K562 (cell line): ENCODE data around the gene DENND10. TPM values are rescaled to one million over a fixed set of nuclear protein-coding genes. Genes with fewer than 3 reads are reported as not detected.

ENCODE experiments used
- EGR1 ChIP-seq: fragments of 450-650 bp; conservative IDR thresholded peaks from 2 replicates; pipeline ENCODE4 v1.6.1; 2017; ENCODE audit warnings: mild to moderate bottlenecking
- FOXA1 ChIP-seq: fragments of 450-650 bp; IDR thresholded peaks from 2 replicates; pipeline ENCODE4 v1.6.1; 2016; ENCODE audit warnings: mild to moderate bottlenecking, borderline replicate concordance
- HMGN3 ChIP-seq: IDR thresholded peaks from 2 replicates; pipeline ENCODE4 v1.6.1; 2011; ENCODE audit warnings: borderline replicate concordance, low read depth, mild to moderate bottlenecking, mixed read lengths, low read length; ENCODE audit not compliant: insufficient read length; ENCODE audit errors: extremely low read depth
- ILK ChIP-seq: fragments of 450-650 bp; IDR thresholded peaks from 2 replicates; pipeline ENCODE4 v1.6.1; 2016; ENCODE audit warnings: missing genetic modification characterization, low read depth, mild to moderate bottlenecking, missing compliant biosample characterization, moderate library complexity, borderline replicate concordance
- L3MBTL2 ChIP-seq: fragments of 450-650 bp; IDR thresholded peaks from 2 replicates; pipeline ENCODE4 v1.6.1; 2016; ENCODE audit warnings: mild to moderate bottlenecking, moderate library complexity
- MBD1 ChIP-seq: fragments of 250-450 bp; sonication (Bioruptor Pico); IDR thresholded peaks from 2 replicates; pipeline ENCODE4 v1.8.0; 2022; ENCODE audit warnings: inconsistent platforms
- NONO ChIP-seq, 2 experiments: fragments of 200-400 bp in 1 of 2; fragments of 450-650 bp in 1 of 2; formaldehyde crosslinking in 1 of 2; IDR thresholded peaks; 2 replicates each; pipeline ENCODE4 v1.6.1; 2017; ENCODE audit warnings: low read depth in 2 of 2, mild to moderate bottlenecking in 2 of 2, moderate library complexity in 2 of 2, low read length in 1 of 2
- SMAD1 ChIP-seq: fragments of 150-350 bp; IDR thresholded peaks from 2 replicates; pipeline ENCODE4 v1.6.1; 2014; ENCODE audit warnings: low read length, low read depth; ENCODE audit not compliant: partially characterized antibody
- TFAM ChIP-seq: fragments of 250-450 bp; sonication (Bioruptor Pico); conservative IDR thresholded peaks from 2 replicates; pipeline ENCODE4 v1.5.0; 2021; ENCODE audit warnings: mild to moderate bottlenecking, moderate library complexity
- THRAP3 ChIP-seq: fragments of 450-650 bp; IDR thresholded peaks from 2 replicates; pipeline ENCODE4 v1.6.1; 2016; ENCODE audit warnings: mild to moderate bottlenecking, inconsistent platforms, borderline replicate concordance
- TSC22D4 ChIP-seq: fragments of 450-650 bp; IDR thresholded peaks from 2 replicates; pipeline ENCODE4 v1.6.1; 2016; ENCODE audit warnings: missing genetic modification characterization, missing biosample characterization, control low read depth
- ZBTB7A ChIP-seq: IDR thresholded peaks from 2 replicates; pipeline ENCODE4 v1.6.1; 2011; ENCODE audit warnings: low read depth, mild to moderate bottlenecking, low read length, moderate library complexity, borderline replicate concordance; ENCODE audit not compliant: control insufficient read depth
- ZNF592 ChIP-seq: fragments of 450-650 bp; IDR thresholded peaks from 2 replicates; pipeline ENCODE4 v1.6.1; 2017; ENCODE audit warnings: antibody characterized with exemption, mild to moderate bottlenecking
- polyA plus RNA-seq, 8 experiments: library from polyadenylated mRNA; depleted of rRNA in 4 of 8; stranded (reverse) in 5 of 8; unstranded in 3 of 8; fragments of >200 nt; fragmentation: Nextera tagmentation in 2 of 8; fragmentation: Illumina TruSeq in 1 of 8; extraction: Ambion mirVana in 2 of 8; extraction: Trizol in 1 of 8; gene quantifications; 2 replicates each; pipeline versions ENCODE4 v1.2.1 to v1.2.3, GENCODE V29; 2011 to 2014; ENCODE audit warnings: inconsistent platforms in 1 of 8, missing spikeins in 1 of 8
- total RNA-seq, 7 experiments: library from RNA; depleted of rRNA in 6 of 7; stranded (reverse); fragments of >200 nt in 6 of 7; fragmentation: Illumina TruSeq in 2 of 7; extraction: Trizol in 2 of 7; gene quantifications; 2 replicates each; pipeline versions ENCODE4 v1.2.1 to v1.2.3, GENCODE V29; 2011 to 2021; ENCODE audit warnings: low replicate concordance in 1 of 7
- TF ChIP-seq, protein P1 (sequence below): fragments of 450-650 bp; IDR thresholded peaks from 2 replicates; pipeline ENCODE4 v1.6.1; 2016; ENCODE audit warnings: low read depth, mild to moderate bottlenecking, moderate library complexity
- TF ChIP-seq, protein P2 (sequence below), 2 experiments: fragments of 450-650 bp in 1 of 2; sonication (generic) in 1 of 2; formaldehyde crosslinking in 1 of 2; IDR thresholded peaks in 1 of 2; conservative IDR thresholded peaks in 1 of 2; 2 replicates each; pipeline versions ENCODE4 v1.6.1 to v1.8.1; 2016 to 2023; ENCODE audit warnings: mild to moderate bottlenecking in 2 of 2, moderate library complexity in 2 of 2, inconsistent platforms in 1 of 2, missing genetic modification reagents in 1 of 2

The DENND10 gene
- total and polyA plus RNA-seq, 9 of the 15 experiments (the other 6 are each of a cell fraction or from before 2014, with no cell fraction given) = 9.4 to 20.0 (median 12.5) TPM

- peak; percentile 82 for TF ChIP-seq ZNF592
- no peak for TF ChIP-seq MBD1 (CRISPR knock-in tag)
- no peak for TF ChIP-seq NONO (IDR thresholded peaks at IDR 0.05; ENCODE audit: low read depth in 2 of 2, low read length in 1 of 2)
- no peak for TF ChIP-seq EGR1
- no peak for TF ChIP-seq L3MBTL2
- TF ChIP-seq TSC22D4 (tag) = no peak
- TF ChIP-seq, protein P1, sequence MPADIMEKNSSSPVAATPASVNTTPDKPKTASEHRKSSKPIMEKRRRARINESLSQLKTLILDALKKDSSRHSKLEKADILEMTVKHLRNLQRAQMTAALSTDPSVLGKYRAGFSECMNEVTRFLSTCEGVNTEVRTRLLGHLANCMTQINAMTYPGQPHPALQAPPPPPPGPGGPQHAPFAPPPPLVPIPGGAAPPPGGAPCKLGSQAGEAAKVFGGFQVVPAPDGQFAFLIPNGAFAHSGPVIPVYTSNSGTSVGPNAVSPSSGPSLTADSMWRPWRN = no peak
- TF ChIP-seq ILK = no peak
- TF ChIP-seq, protein P2, sequence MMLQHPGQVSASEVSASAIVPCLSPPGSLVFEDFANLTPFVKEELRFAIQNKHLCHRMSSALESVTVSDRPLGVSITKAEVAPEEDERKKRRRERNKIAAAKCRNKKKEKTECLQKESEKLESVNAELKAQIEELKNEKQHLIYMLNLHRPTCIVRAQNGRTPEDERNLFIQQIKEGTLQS (IDR thresholded peaks at IDR 0.05) = 0 out of 2 replicates have a peak, but pooled peaks have one; percentile 14
- TF ChIP-seq, protein P2 (CRISPR knock-in tag; conservative IDR thresholded peaks at IDR 0.05) = no peak
- no peak for TF ChIP-seq ZBTB7A
- no peak for TF ChIP-seq HMGN3
- no peak for TF ChIP-seq THRAP3
- no peak for TF ChIP-seq TFAM (CRISPR knock-in tag)
- no peak for TF ChIP-seq FOXA1
- TF ChIP-seq SMAD1 = no peak
Observed at GRCh38 chr10:119120413-119120867, 16.5 kb downstream of the DENND10 start (continued).
